ENCODE results near the gene RXRA. TPM values are rescaled to one million over a fixed set of nuclear protein-coding genes. Genes with fewer than 3 reads are reported as not detected.
A peak's percentile ranks its signal among the peaks of the same experiment; 100 is the strongest.

The RXRA gene
- total and polyA plus RNA-seq, 10 donors: 10.9 to 116 (median 81.0) TPM

DNA sequence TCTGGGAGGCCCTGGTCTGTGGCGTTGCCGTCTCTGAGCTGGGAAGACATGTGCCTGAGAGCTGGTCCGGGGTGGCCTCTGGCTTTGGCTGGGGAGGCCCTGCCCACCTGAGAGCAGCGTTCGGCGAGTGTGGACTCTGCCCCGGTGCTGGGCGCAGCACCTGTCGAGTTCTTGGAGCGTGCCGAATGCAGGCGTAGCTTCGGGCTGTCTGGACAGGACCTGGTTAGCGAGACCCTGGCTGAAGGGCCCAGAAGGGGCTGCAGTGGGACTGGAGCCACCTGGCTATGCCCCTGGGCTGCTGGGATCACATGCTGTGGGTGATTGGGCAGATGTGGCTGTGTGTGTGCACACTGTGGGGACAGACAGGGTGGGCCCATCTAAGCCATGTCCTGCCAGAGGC, 56.5 kb downstream of the RXRA start:
- TF ChIP-seq POLR2A (IDR thresholded peaks at IDR 0.05) (no peak), POLR2AphosphoS5 (IDR thresholded peaks at IDR 0.05) (no peak), CTCF (IDR thresholded peaks at IDR 0.05 in 8 of 11, conservative IDR thresholded peaks at IDR 0.05 in 3 of 11) (no peak)
- DNase-seq: no peak
- H3K27me3 ChIP-seq (replicated peaks in 1 of 7): no peaks in the 10 kb centered on the region
- peak overlapping the region in 7 of 8 donors; percentile 33 to 98 (median 67) for H3K27ac ChIP-seq
- peaks cover 75 to 100% (median 99%) of the 10 kb centered on the region in 6 donors for H3K4me1 ChIP-seq
- H3K36me3 ChIP-seq: peaks cover 0 to 17% (median 0%) of the 10 kb centered on the region in 6 donors
- intact Hi-C loops (cut with DNase I; ENCODE audit: low total_unique reads): no loop called here
- H3K4me3 ChIP-seq: peak overlapping the region in 1 of 8 donors; percentile 45
- H3K9me3 ChIP-seq: no peaks in the 10 kb centered on the region
- WGBS, 5 donors: 80 to 88% (median 84%) methylated on average over 9 to 14 of the region's 14 CpGs

- peak overlapping the region in 1 of 8 donors; percentile 45 for H3K4me3 ChIP-seq
- H3K4me1 ChIP-seq: peaks cover 75 to 100% (median 98%) of the 10 kb centered on the region in 6 donors
- H3K27ac ChIP-seq: peak overlapping the region in 3 of 8 donors; percentile 72 to 98 (median 95)
- 93 to 98% (median 97%) methylated on average over 5 to 6 of the region's 6 CpGs for WGBS, 5 donors
- DNase-seq: no peak
- peaks cover 0 to 14% (median 0%) of the 10 kb centered on the region in 6 donors for H3K36me3 ChIP-seq
- intact Hi-C loops (cut with DNase I; ENCODE audit: low total_unique reads): no loop called here
- no peaks in the 10 kb centered on the region for H3K27me3 ChIP-seq (replicated peaks in 1 of 7)
- TF ChIP-seq POLR2A (IDR thresholded peaks at IDR 0.05): no peak
- no peak for TF ChIP-seq CTCF (IDR thresholded peaks at IDR 0.05 in 8 of 11, conservative IDR thresholded peaks at IDR 0.05 in 3 of 11)
- TF ChIP-seq POLR2AphosphoS5 (IDR thresholded peaks at IDR 0.05): no peak
- H3K9me3 ChIP-seq: no peaks in the 10 kb centered on the region
Observed at GRCh38 chr9:134383148-134383547, 56.9 kb downstream of the RXRA start.

GRCh38 chr9:134384811-134385479, 58.7 kb downstream of the RXRA start:
- WGBS, 5 donors: 60 to 70% (median 65%) methylated on average over 14 to 19 of the region's 19 CpGs
- no peak overlapping the region for H3K4me3 ChIP-seq
- no peak for DNase-seq
- no peaks in the 10 kb centered on the region for H3K9me3 ChIP-seq
- no peak for TF ChIP-seq CTCF (IDR thresholded peaks at IDR 0.05 in 8 of 11, conservative IDR thresholded peaks at IDR 0.05 in 3 of 11)
- TF ChIP-seq POLR2AphosphoS5 (IDR thresholded peaks at IDR 0.05): peak in 1 of 3 donors; percentile 14
- peaks cover 61 to 100% (median 92%) of the 10 kb centered on the region in 6 donors for H3K4me1 ChIP-seq
- no peaks in the 10 kb centered on the region for H3K36me3 ChIP-seq
- intact Hi-C loops (cut with DNase I; ENCODE audit: low total_unique reads): no loop called here
- H3K27ac ChIP-seq: peak overlapping the region in 6 of 8 donors; percentile 3 to 66 (median 40)
- H3K27me3 ChIP-seq (replicated peaks in 1 of 7): no peaks in the 10 kb centered on the region

GRCh38 chr9:134385915-134386314, 59.7 kb downstream of the RXRA start:
- TF ChIP-seq POLR2AphosphoS5 (IDR thresholded peaks at IDR 0.05): peak in 2 of 3 donors; percentile 40 to 58
- no peak for TF ChIP-seq CTCF (IDR thresholded peaks at IDR 0.05 in 8 of 11, conservative IDR thresholded peaks at IDR 0.05 in 3 of 11)
- Histone ChIP-seq H3K4me3 (no peak overlapping the region), H3K9me3 (no peaks in the 10 kb centered on the region), H3K27ac (peak overlapping the region in 5 of 8 donors; percentile 37 to 66 (median 44)), H3K36me3 (no peaks in the 10 kb centered on the region), H3K4me1 (peaks cover 70 to 100% (median 93%) of the 10 kb centered on the region in 6 donors), H3K27me3 (replicated peaks in 1 of 7) (no peaks in the 10 kb centered on the region)
- peak; percentile 87 for DNase-seq
- intact Hi-C loops (cut with DNase I; ENCODE audit: low total_unique reads): no loop called here
- 36 to 52% (median 46%) methylated on average over 10 to 24 of the region's 24 CpGs for WGBS, 5 donors

Measured in spleen (tissue), 11 donors.